Mammary epithelial cell (primary cell): ENCODE measurements around the gene COPRS.

Experiments used
- CTCF ChIP-seq, 2 donors: IDR thresholded peaks in 1 of 2; conservative IDR thresholded peaks in 1 of 2; 2 replicates each; pipeline ENCODE4 v1.5.1; 2011 to 2012; ENCODE audit warnings: inconsistent platforms in 2 of 2, low read length in 2 of 2, mild to moderate bottlenecking in 2 of 2, control low read depth in 1 of 2, low read depth in 1 of 2; ENCODE audit not compliant: insufficient read depth in 1 of 2; ENCODE audit errors: extremely low read depth in 1 of 2
- EZH2 ChIP-seq: IDR thresholded peaks from 2 replicates; pipeline ENCODE4 v1.6.1; 2012; ENCODE audit warnings: low read length, inconsistent platforms, borderline replicate concordance

GRCh38 chr17:31907342-31907962 is 48.4 kb upstream of the COPRS start:
- TF ChIP-seq CTCF (conservative IDR thresholded peaks at IDR 0.05 in 1 of 2, IDR thresholded peaks at IDR 0.05 in 1 of 2; ENCODE audit: extremely low read depth in 1 of 2, insufficient read depth in 1 of 2, low read depth in 1 of 2, low read length in 2 of 2) = no peak
- TF ChIP-seq EZH2 = no peak
